ENCODE measurements around the gene BMP8B. TPM values are rescaled to one million over a fixed set of nuclear protein-coding genes. Genes with fewer than 3 reads are reported as not detected.

The BMP8B gene
- total RNA-seq, 3 donors from 2014 or later = 0.48 to 1.3 (median 0.59) TPM

- Histone ChIP-seq H3K27me3 (no peaks in the 10 kb centered on the region), H3K4me1 (no peaks in the 10 kb centered on the region), H3K4me3 (no peak overlapping the region), H3K36me3 (no peaks in the 10 kb centered on the region), H3K9me3 (no peaks in the 10 kb centered on the region), H3K27ac (no peak overlapping the region)
- DNase-seq (ENCODE audit: low spot score in 2 of 2) = no peak
- TF ChIP-seq CTCF (IDR thresholded peaks at IDR 0.05) (peak; percentile 41 to 74 (median 69)), POLR2AphosphoS5 (IDR thresholded peaks at IDR 0.05) (no peak)
- intact Hi-C loops (cut with DNase I; ENCODE audit: low total_unique reads) = no loop called here
Observed at GRCh38 chr1:39720094-39720999, 68.3 kb downstream of the BMP8B start.

- H3K4me3 ChIP-seq = no peak overlapping the region
- DNase-seq (ENCODE audit: low spot score in 2 of 2) = no peak
- H3K27me3 ChIP-seq = peaks cover 0 to 3% of the 10 kb centered on the region in 2 donors
- no peaks in the 10 kb centered on the region for H3K4me1 ChIP-seq
- no peak for TF ChIP-seq POLR2A (IDR thresholded peaks at IDR 0.05)
- no peak for TF ChIP-seq POLR2AphosphoS5 (IDR thresholded peaks at IDR 0.05)
- TF ChIP-seq CTCF (IDR thresholded peaks at IDR 0.05) = no peak
- no peaks in the 10 kb centered on the region for H3K36me3 ChIP-seq
- H3K9me3 ChIP-seq = no peaks in the 10 kb centered on the region
- intact Hi-C loops (cut with DNase I; ENCODE audit: low total_unique reads) = no loop called here
- no peak overlapping the region for H3K27ac ChIP-seq
Observed at GRCh38 chr1:39717809-39718208, 70.9 kb downstream of the BMP8B start.

GRCh38 chr1:39713557-39713956 is 75.1 kb downstream of the BMP8B start:
- Histone ChIP-seq H3K36me3 (no peaks in the 10 kb centered on the region), H3K27ac (no peak overlapping the region), H3K4me3 (no peak overlapping the region), H3K27me3 (peaks cover 0 to 3% of the 10 kb centered on the region in 2 donors), H3K9me3 (no peaks in the 10 kb centered on the region), H3K4me1 (no peaks in the 10 kb centered on the region)
- TF ChIP-seq POLR2A (IDR thresholded peaks at IDR 0.05) (no peak), POLR2AphosphoS5 (IDR thresholded peaks at IDR 0.05) (no peak), CTCF (IDR thresholded peaks at IDR 0.05) (no peak)
- intact Hi-C loops (cut with DNase I; ENCODE audit: low total_unique reads) = no loop called here
- no peak for DNase-seq (ENCODE audit: low spot score in 2 of 2)

GRCh38 chr1:39711966-39712340 is 76.7 kb downstream of the BMP8B start:
- no peaks in the 10 kb centered on the region for H3K9me3 ChIP-seq
- intact Hi-C loops (cut with DNase I; ENCODE audit: low total_unique reads) = no loop called here
- no peak for TF ChIP-seq POLR2AphosphoS5 (IDR thresholded peaks at IDR 0.05)
- TF ChIP-seq POLR2A (IDR thresholded peaks at IDR 0.05) = no peak
- no peak for TF ChIP-seq CTCF (IDR thresholded peaks at IDR 0.05)
- peaks cover 0 to 3% of the 10 kb centered on the region in 2 donors for H3K27me3 ChIP-seq
- H3K36me3 ChIP-seq = no peaks in the 10 kb centered on the region
- H3K27ac ChIP-seq = no peak overlapping the region
- no peak overlapping the region for H3K4me3 ChIP-seq
- no peak for DNase-seq (ENCODE audit: low spot score in 2 of 2)
- no peaks in the 10 kb centered on the region for H3K4me1 ChIP-seq
